ENCODE data around the gene TMEM175. TPM values are rescaled to one million over a fixed set of nuclear protein-coding genes. Genes with fewer than 3 reads are reported as not detected.

TMEM175 gene
- total RNA-seq, 1 donor from 2014 or later = 18.3 TPM

DNA sequence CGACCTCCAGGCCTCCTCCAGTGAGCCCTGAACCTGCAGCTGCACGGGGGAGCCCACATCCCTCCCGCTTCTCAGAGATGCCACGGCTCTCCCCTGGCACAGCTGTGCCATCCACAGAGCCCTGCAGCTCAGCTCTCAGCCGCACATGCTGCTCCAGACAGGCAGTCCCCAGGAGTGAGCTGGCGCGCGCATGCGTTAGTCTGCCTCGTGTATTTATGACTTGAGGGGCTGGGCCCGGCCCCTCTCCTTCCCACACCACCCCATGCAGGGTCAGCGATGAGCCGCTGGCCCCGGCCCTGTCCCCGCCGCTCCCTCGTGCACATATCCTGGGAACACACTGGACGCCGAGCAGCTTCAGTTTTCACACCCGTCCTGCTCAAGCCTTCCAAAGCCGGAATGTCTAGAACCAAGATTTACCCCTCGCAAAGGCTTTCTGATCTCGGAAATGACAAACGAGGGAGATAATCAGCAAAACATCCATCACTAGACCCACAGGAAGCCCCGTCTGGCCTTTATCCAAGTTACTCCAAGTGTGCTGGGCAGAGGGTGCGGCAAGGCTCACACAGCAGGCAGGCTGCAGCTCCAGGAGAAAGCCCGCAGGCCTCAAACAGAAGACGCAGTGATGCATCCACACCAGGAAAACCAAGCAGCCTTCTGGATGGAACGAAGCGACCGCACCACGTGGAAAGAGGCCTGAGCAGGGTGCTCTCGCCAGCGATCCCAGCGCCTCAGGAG is 24.4 kb upstream of the TMEM175 start:
- H3K27me3 ChIP-seq (ENCODE audit: control insufficient read depth in 3 of 3, insufficient read depth in 3 of 3, low read length in 3 of 3) = no peaks in the 10 kb centered on the region
- H3K9ac ChIP-seq (ENCODE audit: low read depth in 1 of 3, low read length in 3 of 3) = no peak overlapping the region
- peaks cover 23 to 29% (median 24%) of the 10 kb centered on the region in 3 donors for H3K36me3 ChIP-seq (ENCODE audit: control insufficient read depth in 3 of 3, insufficient read depth in 3 of 3, low read length in 3 of 3)
- no peaks in the 10 kb centered on the region for H3K4me1 ChIP-seq (ENCODE audit: control insufficient read depth in 3 of 3, insufficient read depth in 3 of 3, low read length in 3 of 3)
- H3K4me3 ChIP-seq (ENCODE audit: low read length in 3 of 3) = no peak overlapping the region
- no peaks in the 10 kb centered on the region for H3K9me3 ChIP-seq (ENCODE audit: control insufficient read depth in 3 of 3, low read length in 3 of 3)
- H3K27ac ChIP-seq (ENCODE audit: low read depth, low read length) = no peak overlapping the region

DNA sequence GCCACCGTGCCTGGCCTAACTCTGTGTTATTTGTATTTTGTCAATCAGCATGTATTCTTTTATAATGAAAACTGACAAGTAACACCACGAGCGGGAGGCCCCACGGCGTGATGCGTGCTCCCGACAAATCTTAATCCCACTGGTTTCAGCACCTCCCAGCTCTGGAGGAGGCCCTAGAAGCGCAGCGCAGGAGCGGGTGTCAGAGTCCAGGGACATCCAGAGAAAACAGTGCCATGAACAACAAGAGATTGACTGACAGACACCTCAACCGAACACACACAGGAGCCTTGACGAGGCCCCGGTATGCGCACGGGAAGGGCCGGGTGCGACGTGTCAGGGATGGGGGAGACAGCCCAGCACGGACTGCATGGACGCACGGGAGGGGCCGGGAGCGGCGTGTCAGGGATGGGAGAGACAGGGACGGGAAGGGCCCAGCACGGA is 23.1 kb upstream of the TMEM175 start:
- Histone ChIP-seq H3K27ac (ENCODE audit: low read depth, low read length) (no peak overlapping the region), H3K4me3 (ENCODE audit: low read length in 3 of 3) (no peak overlapping the region), H3K27me3 (ENCODE audit: control insufficient read depth in 3 of 3, insufficient read depth in 3 of 3, low read length in 3 of 3) (no peaks in the 10 kb centered on the region), H3K9me3 (ENCODE audit: control insufficient read depth in 3 of 3, low read length in 3 of 3) (no peaks in the 10 kb centered on the region), H3K9ac (ENCODE audit: low read depth in 1 of 3, low read length in 3 of 3) (no peak overlapping the region), H3K4me1 (ENCODE audit: control insufficient read depth in 3 of 3, insufficient read depth in 3 of 3, low read length in 3 of 3) (no peaks in the 10 kb centered on the region), H3K36me3 (ENCODE audit: control insufficient read depth in 3 of 3, insufficient read depth in 3 of 3, low read length in 3 of 3) (peaks cover 21 to 32% (median 30%) of the 10 kb centered on the region in 3 donors)

DNA sequence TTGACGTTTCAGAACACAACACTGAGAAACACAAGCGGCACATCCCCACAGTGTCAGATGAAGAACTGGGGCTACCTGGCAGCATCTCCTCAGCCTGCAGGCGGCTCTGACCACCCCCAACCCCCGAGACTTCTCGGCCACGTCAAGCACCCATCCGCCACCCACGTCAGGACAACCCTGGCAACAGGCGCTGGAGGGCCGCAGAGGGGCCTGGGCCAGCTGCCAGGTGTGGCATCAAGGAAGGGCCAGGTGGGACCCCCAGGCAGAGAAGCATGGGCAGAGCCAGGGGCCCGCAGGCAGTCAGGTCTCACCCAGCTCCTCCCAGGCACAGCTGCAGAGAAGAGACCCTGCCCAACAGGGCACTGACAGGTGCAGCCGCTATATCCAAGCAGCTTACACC is 22.4 kb upstream of the TMEM175 start:
- Histone ChIP-seq H3K27ac (ENCODE audit: low read depth, low read length) (no peak overlapping the region), H3K36me3 (ENCODE audit: control insufficient read depth in 3 of 3, insufficient read depth in 3 of 3, low read length in 3 of 3) (peaks cover 21 to 32% (median 30%) of the 10 kb centered on the region in 3 donors), H3K4me3 (ENCODE audit: low read length in 3 of 3) (no peak overlapping the region), H3K4me1 (ENCODE audit: control insufficient read depth in 3 of 3, insufficient read depth in 3 of 3, low read length in 3 of 3) (no peaks in the 10 kb centered on the region), H3K9ac (ENCODE audit: low read depth in 1 of 3, low read length in 3 of 3) (no peak overlapping the region), H3K27me3 (ENCODE audit: control insufficient read depth in 3 of 3, insufficient read depth in 3 of 3, low read length in 3 of 3) (no peaks in the 10 kb centered on the region), H3K9me3 (ENCODE audit: control insufficient read depth in 3 of 3, low read length in 3 of 3) (no peaks in the 10 kb centered on the region)

- H3K4me3 ChIP-seq (ENCODE audit: low read length in 3 of 3) = no peak overlapping the region
- no peaks in the 10 kb centered on the region for H3K4me1 ChIP-seq (ENCODE audit: control insufficient read depth in 3 of 3, insufficient read depth in 3 of 3, low read length in 3 of 3)
- no peak overlapping the region for H3K9ac ChIP-seq (ENCODE audit: low read depth in 1 of 3, low read length in 3 of 3)
- H3K27ac ChIP-seq (ENCODE audit: low read depth, low read length) = no peak overlapping the region
- H3K9me3 ChIP-seq (ENCODE audit: control insufficient read depth in 3 of 3, low read length in 3 of 3) = no peaks in the 10 kb centered on the region
- no peaks in the 10 kb centered on the region for H3K27me3 ChIP-seq (ENCODE audit: control insufficient read depth in 3 of 3, insufficient read depth in 3 of 3, low read length in 3 of 3)
- H3K36me3 ChIP-seq (ENCODE audit: control insufficient read depth in 3 of 3, insufficient read depth in 3 of 3, low read length in 3 of 3) = peaks cover 20 to 32% (median 30%) of the 10 kb centered on the region in 3 donors
These were observed 21.7 kb upstream of the TMEM175 start for GRCh38 chr4:910366-911091.

- Histone ChIP-seq H3K9me3 (ENCODE audit: control insufficient read depth in 3 of 3, low read length in 3 of 3) (no peaks in the 10 kb centered on the region), H3K27ac (ENCODE audit: low read depth, low read length) (no peak overlapping the region), H3K36me3 (ENCODE audit: control insufficient read depth in 3 of 3, insufficient read depth in 3 of 3, low read length in 3 of 3) (peaks cover 17 to 32% (median 30%) of the 10 kb centered on the region in 3 donors)
These were observed 21.0 kb upstream of the TMEM175 start for GRCh38 chr4:911221-911751.

GRCh38 chr4:911871-912490 is 20.3 kb upstream of the TMEM175 start:
- Histone ChIP-seq H3K36me3 (ENCODE audit: control insufficient read depth in 3 of 3, insufficient read depth in 3 of 3, low read length in 3 of 3) (peaks cover 17 to 32% (median 30%) of the 10 kb centered on the region in 3 donors), H3K27me3 (ENCODE audit: control insufficient read depth in 3 of 3, insufficient read depth in 3 of 3, low read length in 3 of 3) (no peaks in the 10 kb centered on the region), H3K27ac (ENCODE audit: low read depth, low read length) (no peak overlapping the region)

More at GRCh38 chr4:911221-911751, 21.0 kb upstream of the TMEM175 start:
- H3K27me3 ChIP-seq (ENCODE audit: control insufficient read depth in 3 of 3, insufficient read depth in 3 of 3, low read length in 3 of 3) = no peaks in the 10 kb centered on the region
- peaks cover 0 to 3% (median 0%) of the 10 kb centered on the region in 3 donors for H3K4me1 ChIP-seq (ENCODE audit: control insufficient read depth in 3 of 3, insufficient read depth in 3 of 3, low read length in 3 of 3)
- no peak overlapping the region for H3K4me3 ChIP-seq (ENCODE audit: low read length in 3 of 3)
- no peak overlapping the region for H3K9ac ChIP-seq (ENCODE audit: low read depth in 1 of 3, low read length in 3 of 3)

GRCh38 chr4:912548-913279 is 19.5 kb upstream of the TMEM175 start:
- Histone ChIP-seq H3K9ac (ENCODE audit: low read depth in 1 of 3, low read length in 3 of 3) (no peak overlapping the region), H3K36me3 (ENCODE audit: control insufficient read depth in 3 of 3, insufficient read depth in 3 of 3, low read length in 3 of 3) (peaks cover 17 to 32% (median 30%) of the 10 kb centered on the region in 3 donors)

More at GRCh38 chr4:911871-912490, 20.3 kb upstream of the TMEM175 start:
- H3K4me3 ChIP-seq (ENCODE audit: low read length in 3 of 3) = no peak overlapping the region
- peaks cover 0 to 3% (median 0%) of the 10 kb centered on the region in 3 donors for H3K4me1 ChIP-seq (ENCODE audit: control insufficient read depth in 3 of 3, insufficient read depth in 3 of 3, low read length in 3 of 3)
- no peak overlapping the region for H3K9ac ChIP-seq (ENCODE audit: low read depth in 1 of 3, low read length in 3 of 3)
- no peaks in the 10 kb centered on the region for H3K9me3 ChIP-seq (ENCODE audit: control insufficient read depth in 3 of 3, low read length in 3 of 3)

DNA sequence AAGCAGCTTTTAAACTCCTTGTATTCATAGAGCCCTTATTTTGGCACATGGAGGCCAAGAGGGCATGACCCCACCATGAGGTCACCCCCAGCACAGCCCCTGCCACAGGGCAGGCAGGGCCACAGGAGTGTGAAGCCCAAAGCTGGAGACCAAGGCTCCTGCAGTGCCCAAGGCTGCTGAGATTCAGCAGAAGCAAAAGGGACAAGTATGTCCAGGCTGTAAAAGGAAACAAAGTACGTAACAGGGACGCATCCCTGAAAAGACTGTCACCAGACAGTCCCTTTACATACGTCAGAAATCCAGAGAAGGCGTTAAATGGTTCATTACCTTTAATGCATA is 19.0 kb upstream of the TMEM175 start:
- H3K27me3 ChIP-seq (ENCODE audit: control insufficient read depth in 3 of 3, insufficient read depth in 3 of 3, low read length in 3 of 3) = no peaks in the 10 kb centered on the region
- H3K27ac ChIP-seq (ENCODE audit: low read depth, low read length) = no peak overlapping the region
- peaks cover 0 to 3% (median 0%) of the 10 kb centered on the region in 3 donors for H3K4me1 ChIP-seq (ENCODE audit: control insufficient read depth in 3 of 3, insufficient read depth in 3 of 3, low read length in 3 of 3)
- no peak overlapping the region for H3K4me3 ChIP-seq (ENCODE audit: low read length in 3 of 3)
- no peaks in the 10 kb centered on the region for H3K9me3 ChIP-seq (ENCODE audit: control insufficient read depth in 3 of 3, low read length in 3 of 3)
- H3K9ac ChIP-seq (ENCODE audit: low read depth in 1 of 3, low read length in 3 of 3) = no peak overlapping the region
- peaks cover 17 to 30% (median 30%) of the 10 kb centered on the region in 3 donors for H3K36me3 ChIP-seq (ENCODE audit: control insufficient read depth in 3 of 3, insufficient read depth in 3 of 3, low read length in 3 of 3)

More at GRCh38 chr4:912548-913279, 19.5 kb upstream of the TMEM175 start:
- Histone ChIP-seq H3K9me3 (ENCODE audit: control insufficient read depth in 3 of 3, low read length in 3 of 3) (no peaks in the 10 kb centered on the region), H3K4me3 (ENCODE audit: low read length in 3 of 3) (no peak overlapping the region), H3K27me3 (ENCODE audit: control insufficient read depth in 3 of 3, insufficient read depth in 3 of 3, low read length in 3 of 3) (no peaks in the 10 kb centered on the region), H3K4me1 (ENCODE audit: control insufficient read depth in 3 of 3, insufficient read depth in 3 of 3, low read length in 3 of 3) (peaks cover 0 to 3% (median 0%) of the 10 kb centered on the region in 3 donors), H3K27ac (ENCODE audit: low read depth, low read length) (no peak overlapping the region)

- Histone ChIP-seq H3K4me3 (ENCODE audit: low read length in 3 of 3) (no peak overlapping the region), H3K9ac (ENCODE audit: low read depth in 1 of 3, low read length in 3 of 3) (no peak overlapping the region), H3K27me3 (ENCODE audit: control insufficient read depth in 3 of 3, insufficient read depth in 3 of 3, low read length in 3 of 3) (no peaks in the 10 kb centered on the region)
These were observed 17.7 kb upstream of the TMEM175 start for GRCh38 chr4:914531-914930.

More at GRCh38 chr4:914531-914930, 17.7 kb upstream of the TMEM175 start:
- Histone ChIP-seq H3K9me3 (ENCODE audit: control insufficient read depth in 3 of 3, low read length in 3 of 3) (no peaks in the 10 kb centered on the region), H3K4me1 (ENCODE audit: control insufficient read depth in 3 of 3, insufficient read depth in 3 of 3, low read length in 3 of 3) (peaks cover 0 to 3% (median under 1%) of the 10 kb centered on the region in 3 donors), H3K27ac (ENCODE audit: low read depth, low read length) (no peak overlapping the region), H3K36me3 (ENCODE audit: control insufficient read depth in 3 of 3, insufficient read depth in 3 of 3, low read length in 3 of 3) (peaks cover 14 to 28% (median 27%) of the 10 kb centered on the region in 3 donors)

All from skeletal muscle tissue (tissue), 4 donors.